HepG2 (cell line): Measurements from ENCODE around the gene TOX2. TPM values are rescaled to one million over a fixed set of nuclear protein-coding genes. Genes with fewer than 3 reads are reported as not detected.

Experiments used
- ATAC-seq: fragments of 200-7000 bp; cut with Tn5 transposase; 3 replicates; pipeline ENCODE4 v1.9.1; 2020; ENCODE audit warnings: mild to moderate bottlenecking, moderate library complexity
- BruUV-seq: library from RNA; stranded (reverse); fragments of 400-500 nt; replicated peaks from 2 replicates; lab custom pipeline; 2021; lab: Mats Ljungman, UMichigan
- CTCF ChIA-PET: fragments of 300-600 bp; formaldehyde crosslinking; extraction: SDS; loops from one replicate; lab custom pipeline; 2021; ENCODE audit warnings: low total read pairs, inconsistent platforms, low intra/inter-chr PET ratio; lab: Yijun Ruan, JAX
- POLR2A ChIA-PET: fragments of 350-600 bp; sonication (Branson Sonifier 250); formaldehyde crosslinking; loops from one replicate; lab custom pipeline; 2020; ENCODE audit warnings: antibody characterized with exemption, inconsistent platforms; lab: Yijun Ruan, JAX
- DNase-seq: peaks from one replicate; pipeline ENCODE4 v3.0.0-alpha.2; 2015; ENCODE audit warnings: low spot score
- FAIRE-seq: peaks from 3 replicates; lab custom pipeline; 2011; peaks lifted over from hg19 to GRCh38; lab: Jason Lieb, UNC
- H2AFZ ChIP-seq: one replicate; pipeline ENCODE4 v1.6.1; 2011; ENCODE audit warnings: low read length, inconsistent platforms
- H3K27ac ChIP-seq: fragments of 300-600 bp; 3 replicates; pipeline ENCODE4 v1.8.0; 2011; ENCODE audit warnings: mixed run types, mild to moderate bottlenecking, mixed read lengths, low read length, inconsistent platforms; ENCODE audit not compliant: insufficient read depth; ENCODE audit errors: extremely low read length
- H3K27me3 ChIP-seq, 2 experiments: fragments of 200-600 bp in 1 of 2; 2 replicates in 1 of 2; 3 replicates in 1 of 2; pipeline versions ENCODE4 v1.6.0 to v1.8.0; 2011; ENCODE audit warnings: low read length in 2 of 2, mild to moderate bottlenecking in 2 of 2, moderate library complexity in 2 of 2, inconsistent platforms in 1 of 2; ENCODE audit not compliant: insufficient read depth in 2 of 2, control insufficient read depth in 1 of 2
- H3K36me3 ChIP-seq, 2 experiments: fragments of 200-600 bp in 1 of 2; replicated peaks in 1 of 2; 2 replicates in 1 of 2; 3 replicates in 1 of 2; pipeline versions ENCODE4 v1.5.1 to v1.8.0; 2011; ENCODE audit warnings: low read length in 2 of 2, inconsistent platforms in 1 of 2; ENCODE audit not compliant: insufficient read depth in 2 of 2, control insufficient read depth in 1 of 2
- H3K4me1 ChIP-seq: 2 replicates; pipeline ENCODE4 v1.5.1; 2012; ENCODE audit warnings: low read length, inconsistent platforms; ENCODE audit not compliant: insufficient read depth
- H3K4me2 ChIP-seq: 2 replicates; pipeline ENCODE4 v1.6.0; 2011; ENCODE audit warnings: low read depth, low read length, inconsistent platforms
- H3K4me3 ChIP-seq, 3 experiments: fragments of 200-600 bp in 1 of 3; sonication (generic), shearing (Covaris generic) in 1 of 3; replicated peaks in 1 of 3; 2 replicates each; pipeline ENCODE4 v1.5.1; 2011 to 2016; ENCODE audit warnings: low read length in 3 of 3, inconsistent platforms in 2 of 3, low read depth in 2 of 3, mild to moderate bottlenecking in 2 of 3, control low read depth in 1 of 3, mixed read lengths in 1 of 3; ENCODE audit not compliant: insufficient read depth in 1 of 3
- H3K79me2 ChIP-seq: one replicate; pipeline ENCODE4 v1.6.1; 2011; ENCODE audit warnings: low read length, inconsistent platforms; ENCODE audit not compliant: insufficient read depth
- H3K9ac ChIP-seq: 2 replicates; pipeline ENCODE4 v1.6.0; 2011; ENCODE audit warnings: mild to moderate bottlenecking, low read depth, low read length, inconsistent platforms; ENCODE audit not compliant: insufficient read depth
- H3K9me3 ChIP-seq: 2 replicates; pipeline ENCODE4 v1.5.1; 2012; ENCODE audit warnings: mild to moderate bottlenecking, low read length
- H4K20me1 ChIP-seq: 2 replicates; pipeline ENCODE4 v1.6.0; 2011; ENCODE audit warnings: inconsistent platforms, mild to moderate bottlenecking, low read length, moderate library complexity; ENCODE audit not compliant: insufficient read depth
- MAZ ChIP-seq, 2 experiments: sonication (generic) in 1 of 2; formaldehyde crosslinking in 1 of 2; IDR thresholded peaks; 2 replicates each; pipeline versions ENCODE4 v1.5.0 to v1.6.1; 2012 to 2020; ENCODE audit warnings: low read depth in 2 of 2, mild to moderate bottlenecking in 2 of 2, borderline replicate concordance in 1 of 2, improper control_type of control experiment in 1 of 2, low read length in 1 of 2, missing genetic modification reagents in 1 of 2, moderate library complexity in 1 of 2
- RXRB ChIP-seq: IDR thresholded peaks from 2 replicates; pipeline ENCODE4 v1.6.1; 2016; ENCODE audit warnings: borderline replicate concordance, missing genetic modification reagents, missing compliant biosample characterization
- TBL1XR1 ChIP-seq: fragments of 150-350 bp; IDR thresholded peaks from 2 replicates; pipeline ENCODE4 v1.6.1; 2014; ENCODE audit warnings: borderline replicate concordance, low read length; ENCODE audit not compliant: partially characterized antibody
- ZFP82 ChIP-seq: sonication (generic); formaldehyde crosslinking; IDR thresholded peaks from 2 replicates; pipeline ENCODE4 v1.5.1; 2020; ENCODE audit warnings: mild to moderate bottlenecking, missing genetic modification reagents, borderline replicate concordance
- ZNF569 ChIP-seq: sonication (generic); formaldehyde crosslinking; IDR thresholded peaks from 2 replicates; pipeline ENCODE4 v1.5.0; 2020; ENCODE audit warnings: mild to moderate bottlenecking, missing genetic modification reagents, moderate library complexity, borderline replicate concordance
- ZNF629 ChIP-seq: sonication (generic); formaldehyde crosslinking; conservative IDR thresholded peaks from 2 replicates; pipeline ENCODE4 v1.5.0; 2020; ENCODE audit warnings: missing genetic modification reagents
- WGBS: methylation state at CpG from one replicate; pipeline ENCODE4 v1.1.6; 2017; ENCODE audit warnings: low lambda C conversion rate; 5-methylcytosine and 5-hydroxymethylcytosine counted together
- in situ Hi-C: cut with HindIII; loops from 2 replicates; pipeline ENCODE4 v1.10.0; 2017; ENCODE audit warnings: low pct_unique_long_range_greater_than_20kb; ENCODE audit not compliant: extremely low pct_ligation_motif_present
- intact Hi-C: fragments of 100-400 bp; cut with micrococcal nuclease; formaldehyde crosslinking; loops from one replicate; pipeline ENCODE4 v1.10.0; 2022; ENCODE audit not compliant: unreplicated experiment
- polyA plus RNA-seq, 8 experiments: library from polyadenylated mRNA; depleted of rRNA in 3 of 8; stranded (reverse) in 7 of 8; unstranded in 1 of 8; fragments of >200 nt; fragmentation: Illumina TruSeq in 4 of 8; extraction: Trizol in 4 of 8; gene quantifications; 2 replicates each; pipeline versions ENCODE4 v1.2.1 to v1.2.3, GENCODE V29; 2011 to 2016; ENCODE audit warnings: low read depth in 4 of 8, missing spikeins in 1 of 8, mixed read lengths in 1 of 8; ENCODE audit not compliant: insufficient read depth in 1 of 8
- total RNA-seq, 5 experiments: library from RNA; depleted of rRNA; stranded (reverse); fragments of >200 nt; fragmentation: Illumina TruSeq; extraction: Trizol; gene quantifications; 2 replicates each; pipeline ENCODE4 v1.2.3, GENCODE V29; 2016; ENCODE audit warnings: low read depth in 1 of 5
- TF ChIP-seq, protein P1 (sequence below): sonication (generic); formaldehyde crosslinking; IDR thresholded peaks from 2 replicates; pipeline ENCODE4 v1.5.0; 2020; ENCODE audit warnings: missing genetic modification reagents, mild to moderate bottlenecking, borderline replicate concordance
- TF ChIP-seq, protein P2 (sequence below): IDR thresholded peaks from 2 replicates; pipeline ENCODE4 v1.6.1; 2016; ENCODE audit warnings: low read depth, missing genetic modification reagents, missing compliant biosample characterization

TOX2 gene
- total and polyA plus RNA-seq, 2 of the 13 experiments (the other 11 are each of a cell fraction or from before 2014, with no cell fraction given): not detected

DNA sequence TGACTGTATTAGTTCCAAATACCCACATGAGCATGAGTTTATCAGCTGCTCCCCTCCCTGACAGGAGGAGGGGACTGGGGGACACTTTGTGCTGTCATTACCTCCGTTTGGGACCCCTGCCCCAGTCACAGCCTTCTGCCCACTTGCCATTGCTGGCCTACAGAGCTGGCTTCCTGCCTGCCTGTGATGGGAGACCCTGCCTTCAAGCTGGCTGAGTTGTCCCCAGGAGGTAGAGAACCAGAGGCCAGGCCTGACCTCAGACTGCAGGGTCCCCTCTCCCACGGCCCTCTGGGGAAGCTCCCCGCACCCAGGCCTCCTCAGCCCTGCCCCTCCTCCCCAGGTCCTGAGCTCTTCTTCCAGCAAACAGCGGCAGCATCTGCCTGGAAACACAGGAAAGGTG, 166.8 kb downstream of the TOX2 start:
- Histone ChIP-seq H3K4me2 (no peak overlapping the region), H3K9ac (no peak overlapping the region), H3K4me3 (no peak overlapping the region), H3K4me1 (no peaks in the 10 kb centered on the region), H3K79me2 (no peaks in the 10 kb centered on the region), H2AFZ (no peak overlapping the region), H3K27me3 (peaks cover 3 to 52% of the 10 kb centered on the region in 2 experiments; a peak in 4 of 5 replicates), H3K27ac (no peak overlapping the region), H3K36me3 (no peaks in the 10 kb centered on the region), H3K9me3 (no peaks in the 10 kb centered on the region), H4K20me1 (no peaks in the 10 kb centered on the region)
- FAIRE-seq (no peak), DNase-seq (no peak), ATAC-seq (no peak)
- POLR2A ChIA-PET: no interaction called here
- CTCF ChIA-PET: interaction anchor here (1.3 to 3.6 kb wide), 3 partner anchors 25 to 633 kb away, joined by 18 to 74 read pairs (median 57); no protein-coding TSS in a partner anchor
- BruUV-seq: no TSS peak
- intact Hi-C loops: no loop called here
- no peak for TF ChIP-seq RXRB (CRISPR knock-in tag)
- TF ChIP-seq ZFP82 (CRISPR knock-in tag): no peak
- TF ChIP-seq, protein P1, sequence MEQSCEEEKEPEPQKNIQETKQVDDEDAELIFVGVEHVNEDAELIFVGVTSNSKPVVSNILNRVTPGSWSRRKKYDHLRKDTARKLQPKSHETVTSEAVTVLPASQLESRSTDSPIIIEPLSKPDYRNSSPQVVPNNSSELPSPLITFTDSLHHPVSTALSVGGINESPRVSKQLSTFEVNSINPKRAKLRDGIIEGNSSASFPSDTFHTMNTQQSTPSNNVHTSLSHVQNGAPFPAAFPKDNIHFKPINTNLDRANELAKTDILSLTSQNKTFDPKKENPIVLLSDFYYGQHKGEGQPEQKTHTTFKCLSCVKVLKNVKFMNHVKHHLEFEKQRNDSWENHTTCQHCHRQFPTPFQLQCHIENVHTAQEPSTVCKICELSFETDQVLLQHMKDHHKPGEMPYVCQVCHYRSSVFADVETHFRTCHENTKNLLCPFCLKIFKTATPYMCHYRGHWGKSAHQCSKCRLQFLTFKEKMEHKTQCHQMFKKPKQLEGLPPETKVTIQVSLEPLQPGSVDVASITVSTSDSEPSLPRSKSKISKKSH (CRISPR knock-in tag): 0 out of 2 replicates have a peak, but pooled peaks have one; percentile 24
- no peak for TF ChIP-seq ZNF569 (CRISPR knock-in tag)
- 6% methylated on average over 4 of the region's 4 CpGs for WGBS
- in situ Hi-C loops: loop anchor here (5.0 kb wide), 2 partner anchors 329 to 634 kb away; no protein-coding TSS in a partner anchor

- no peaks in the 10 kb centered on the region for H3K79me2 ChIP-seq
- intact Hi-C loops (no loop called here), in situ Hi-C loops (loop anchor here (5.0 kb wide), 2 partner anchors 330 to 635 kb away; no protein-coding TSS in a partner anchor)
- H4K20me1 ChIP-seq: no peaks in the 10 kb centered on the region
- no peak overlapping the region for H3K4me3 ChIP-seq
- ChIA-PET POLR2A (no interaction called here), CTCF (interaction anchor here (3.6 kb wide), 1 partner anchor 26 kb away, joined by 57 read pairs; no protein-coding TSS in a partner anchor)
- H3K9me3 ChIP-seq: no peaks in the 10 kb centered on the region
- H3K4me1 ChIP-seq: no peaks in the 10 kb centered on the region
- no peak overlapping the region for H3K9ac ChIP-seq
- peaks cover 3 to 54% of the 10 kb centered on the region in 2 experiments; a peak in 3 of 5 replicates for H3K27me3 ChIP-seq
- H2AFZ ChIP-seq: no peak overlapping the region
- ATAC-seq (no peak), FAIRE-seq (no peak), DNase-seq (no peak)
- H3K27ac ChIP-seq: no peak overlapping the region
- no TSS peak for BruUV-seq
- no peaks in the 10 kb centered on the region for H3K36me3 ChIP-seq
- WGBS: 15% methylated on average over 5 of the region's 5 CpGs
- H3K4me2 ChIP-seq: no peak overlapping the region
- TF ChIP-seq ZNF629 (peak; percentile 53; the same call in 1 of the 2 replicates), TBL1XR1 (no peak), MAZ (IDR thresholded peaks at IDR 0.05; ENCODE audit: borderline replicate concordance, low read depth, low read length) (no peak), MAZ (CRISPR knock-in tag; IDR thresholded peaks at IDR 0.05; ENCODE audit: low read depth) (no peak)
- TF ChIP-seq, protein P2, sequence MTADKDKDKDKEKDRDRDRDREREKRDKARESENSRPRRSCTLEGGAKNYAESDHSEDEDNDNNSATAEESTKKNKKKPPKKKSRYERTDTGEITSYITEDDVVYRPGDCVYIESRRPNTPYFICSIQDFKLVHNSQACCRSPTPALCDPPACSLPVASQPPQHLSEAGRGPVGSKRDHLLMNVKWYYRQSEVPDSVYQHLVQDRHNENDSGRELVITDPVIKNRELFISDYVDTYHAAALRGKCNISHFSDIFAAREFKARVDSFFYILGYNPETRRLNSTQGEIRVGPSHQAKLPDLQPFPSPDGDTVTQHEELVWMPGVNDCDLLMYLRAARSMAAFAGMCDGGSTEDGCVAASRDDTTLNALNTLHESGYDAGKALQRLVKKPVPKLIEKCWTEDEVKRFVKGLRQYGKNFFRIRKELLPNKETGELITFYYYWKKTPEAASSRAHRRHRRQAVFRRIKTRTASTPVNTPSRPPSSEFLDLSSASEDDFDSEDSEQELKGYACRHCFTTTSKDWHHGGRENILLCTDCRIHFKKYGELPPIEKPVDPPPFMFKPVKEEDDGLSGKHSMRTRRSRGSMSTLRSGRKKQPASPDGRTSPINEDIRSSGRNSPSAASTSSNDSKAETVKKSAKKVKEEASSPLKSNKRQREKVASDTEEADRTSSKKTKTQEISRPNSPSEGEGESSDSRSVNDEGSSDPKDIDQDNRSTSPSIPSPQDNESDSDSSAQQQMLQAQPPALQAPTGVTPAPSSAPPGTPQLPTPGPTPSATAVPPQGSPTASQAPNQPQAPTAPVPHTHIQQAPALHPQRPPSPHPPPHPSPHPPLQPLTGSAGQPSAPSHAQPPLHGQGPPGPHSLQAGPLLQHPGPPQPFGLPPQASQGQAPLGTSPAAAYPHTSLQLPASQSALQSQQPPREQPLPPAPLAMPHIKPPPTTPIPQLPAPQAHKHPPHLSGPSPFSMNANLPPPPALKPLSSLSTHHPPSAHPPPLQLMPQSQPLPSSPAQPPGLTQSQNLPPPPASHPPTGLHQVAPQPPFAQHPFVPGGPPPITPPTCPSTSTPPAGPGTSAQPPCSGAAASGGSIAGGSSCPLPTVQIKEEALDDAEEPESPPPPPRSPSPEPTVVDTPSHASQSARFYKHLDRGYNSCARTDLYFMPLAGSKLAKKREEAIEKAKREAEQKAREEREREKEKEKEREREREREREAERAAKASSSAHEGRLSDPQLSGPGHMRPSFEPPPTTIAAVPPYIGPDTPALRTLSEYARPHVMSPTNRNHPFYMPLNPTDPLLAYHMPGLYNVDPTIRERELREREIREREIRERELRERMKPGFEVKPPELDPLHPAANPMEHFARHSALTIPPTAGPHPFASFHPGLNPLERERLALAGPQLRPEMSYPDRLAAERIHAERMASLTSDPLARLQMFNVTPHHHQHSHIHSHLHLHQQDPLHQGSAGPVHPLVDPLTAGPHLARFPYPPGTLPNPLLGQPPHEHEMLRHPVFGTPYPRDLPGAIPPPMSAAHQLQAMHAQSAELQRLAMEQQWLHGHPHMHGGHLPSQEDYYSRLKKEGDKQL (CRISPR knock-in tag): no peak
Measured at GRCh38 chr20:44081888-44082287, 167.2 kb downstream of the TOX2 start.
